GM12878 (cell line): ENCODE results near the gene DCTPP1. TPM values are rescaled to one million over a fixed set of nuclear protein-coding genes. Genes with fewer than 3 reads are reported as not detected.

Experiments
- ATAC-seq: fragments of 200-7000 bp; cut with Tn5 transposase; 3 replicates; pipeline ENCODE4 v1.9.1; 2020; ENCODE audit warnings: mild to moderate bottlenecking, moderate library complexity
- BruUV-seq: library from RNA; stranded (reverse); fragments of 400-500 nt; replicated peaks from 2 replicates; lab custom pipeline; 2021; lab: Mats Ljungman, UMichigan
- CTCF ChIA-PET: fragments of 300-600 bp; sonication (Branson Sonifier 250); formaldehyde crosslinking; extraction: SDS; loops from one replicate; lab custom pipeline; 2021; ENCODE audit warnings: inconsistent platforms; lab: Yijun Ruan, JAX
- POLR2A ChIA-PET: fragments of 350-600 bp; formaldehyde crosslinking; extraction: SDS; loops from one replicate; lab custom pipeline; 2021; ENCODE audit warnings: inconsistent platforms; lab: Charles Lee
- RAD21 ChIA-PET: fragments of 300-600 bp; sonication (Branson Sonifier 250); formaldehyde crosslinking; loops from one replicate; lab custom pipeline; 2023; ENCODE audit warnings: antibody characterized with exemption; ENCODE audit not compliant: unreplicated experiment; lab: Charles Lee
- SMC1A ChIA-PET: fragments of 300-600 bp; sonication (Branson Sonifier 250); formaldehyde crosslinking; loops from one replicate; lab custom pipeline; 2023; ENCODE audit not compliant: unreplicated experiment, uncharacterized antibody; lab: Charles Lee
- DNase-seq: peaks from one replicate; pipeline ENCODE4 v3.0.0-alpha.2; 2011; ENCODE audit warnings: low read depth, low spot score
- FAIRE-seq: peaks from 3 replicates; lab custom pipeline; 2011; peaks lifted over from hg19 to GRCh38; lab: Jason Lieb, UNC
- H2AFZ ChIP-seq: 2 replicates; pipeline ENCODE4 v1.6.0; 2011; ENCODE audit warnings: low read depth, low read length, control low read depth; ENCODE audit not compliant: control insufficient read depth
- H3K27ac ChIP-seq: 2 replicates; pipeline ENCODE4 v1.5.1; 2011; ENCODE audit warnings: control low read depth; ENCODE audit not compliant: control insufficient read depth, insufficient read depth
- H3K27me3 ChIP-seq, 2 experiments: replicated peaks in 1 of 2; 2 replicates each; pipeline versions ENCODE4 v1.6.0 to v1.6.1; 2011; ENCODE audit warnings: low read length in 1 of 2; ENCODE audit not compliant: control insufficient read depth in 2 of 2, insufficient read depth in 2 of 2
- H3K36me3 ChIP-seq, 2 experiments: 2 replicates each; pipeline ENCODE4 v1.5.1; 2011; ENCODE audit warnings: low read length in 1 of 2; ENCODE audit not compliant: control insufficient read depth in 2 of 2, insufficient read depth in 2 of 2
- H3K4me1 ChIP-seq: 2 replicates; pipeline ENCODE4 v1.6.1; 2011; ENCODE audit warnings: mild to moderate bottlenecking, low read length, moderate library complexity, mixed read lengths; ENCODE audit not compliant: control insufficient read depth, insufficient read depth
- H3K4me2 ChIP-seq: 2 replicates; pipeline ENCODE4 v1.6.0; 2011; ENCODE audit warnings: control low read depth; ENCODE audit not compliant: control insufficient read depth, insufficient read depth
- H3K4me3 ChIP-seq: fragments of 200-600 bp; sonication (generic); 2 replicates; pipeline ENCODE4 v1.5.1; 2016
- H3K79me2 ChIP-seq: 2 replicates; pipeline ENCODE4 v1.6.0; 2011; ENCODE audit warnings: low read length; ENCODE audit not compliant: control insufficient read depth, insufficient read depth
- H3K9ac ChIP-seq: 2 replicates; pipeline ENCODE4 v1.8.0; 2011; ENCODE audit warnings: low read length, control low read depth, mixed read lengths; ENCODE audit not compliant: control insufficient read depth, insufficient read depth
- H3K9me3 ChIP-seq: replicated peaks from 3 replicates; pipeline ENCODE4 v1.5.1; 2011; ENCODE audit warnings: mild to moderate bottlenecking, low read length; ENCODE audit not compliant: control insufficient read depth, insufficient read depth
- H4K20me1 ChIP-seq: 2 replicates; pipeline ENCODE4 v1.6.0; 2011; ENCODE audit not compliant: control insufficient read depth, insufficient read depth
- ASH2L ChIP-seq: fragments of 300-600, 200-600 bp; sonication (generic); IDR thresholded peaks from 2 replicates; pipeline ENCODE4 v1.6.1; 2017; ENCODE audit warnings: low read depth, mild to moderate bottlenecking, borderline replicate concordance
- JUNB ChIP-seq: IDR thresholded peaks from 2 replicates; pipeline ENCODE4 v1.6.1; 2016; ENCODE audit warnings: antibody characterized with exemption, mild to moderate bottlenecking
- PKNOX1 ChIP-seq: fragments of 450-650 bp; IDR thresholded peaks from 2 replicates; pipeline ENCODE4 v1.6.1; 2016; ENCODE audit warnings: mild to moderate bottlenecking
- SMARCA5 ChIP-seq: fragments of 450-650 bp; IDR thresholded peaks from 2 replicates; pipeline ENCODE4 v1.6.1; 2017; ENCODE audit warnings: mild to moderate bottlenecking
- ZZZ3 ChIP-seq: IDR thresholded peaks from 2 replicates; pipeline ENCODE4 v1.6.1; 2011; ENCODE audit warnings: low read depth; ENCODE audit not compliant: control insufficient read depth, insufficient read length
- WGBS: methylation state at CpG from one replicate; pipeline ENCODE4 v1.1.6; 2016; ENCODE audit warnings: low lambda C conversion rate; ENCODE audit not compliant: insufficient replicate concordance, insufficient coverage; ENCODE audit errors: missing lambda C conversion rate; 5-methylcytosine and 5-hydroxymethylcytosine counted together
- in situ Hi-C: fragments of 300-500 bp; cut with MboI; formaldehyde crosslinking; loops from 9 replicates; pipeline ENCODE4 v1.14.3; 2018; ENCODE audit warnings: mixed read lengths
- intact Hi-C: fragments of 100-400 bp; cut with micrococcal nuclease; formaldehyde crosslinking; loops from one replicate; pipeline ENCODE4 v1.14.2; 2022; ENCODE audit not compliant: unreplicated experiment
- polyA plus RNA-seq, 11 experiments: library from polyadenylated mRNA; depleted of rRNA in 4 of 11; unstranded in 6 of 11; stranded (reverse) in 5 of 11; fragments of >200 nt; fragmentation: Nextera tagmentation in 4 of 11; fragmentation: Illumina TruSeq in 1 of 11; extraction: Ambion mirVana in 4 of 11; extraction: Trizol in 1 of 11; gene quantifications; 1 replicate in 1 of 11; 2 replicates in 10 of 11; pipeline versions ENCODE4 v1.2.1 to v1.2.3, GENCODE V29; 2011 to 2016; ENCODE audit warnings: inconsistent platforms in 2 of 11, missing spikeins in 2 of 11, low read depth in 1 of 11
- total RNA-seq, 4 experiments: library from RNA; depleted of rRNA in 3 of 4; stranded (reverse); fragments of >200 nt in 3 of 4; fragmentation: Illumina TruSeq in 1 of 4; extraction: Trizol in 1 of 4; gene quantifications; 2 replicates each; pipeline versions ENCODE4 v1.2.1 to v1.2.3, GENCODE V29; 2013 to 2021

Gene DCTPP1
- total and polyA plus RNA-seq, 10 of the 15 experiments (the other 5 are each of a cell fraction or from before 2014, with no cell fraction given) = 72.1 to 266 (median 157) TPM

DNA sequence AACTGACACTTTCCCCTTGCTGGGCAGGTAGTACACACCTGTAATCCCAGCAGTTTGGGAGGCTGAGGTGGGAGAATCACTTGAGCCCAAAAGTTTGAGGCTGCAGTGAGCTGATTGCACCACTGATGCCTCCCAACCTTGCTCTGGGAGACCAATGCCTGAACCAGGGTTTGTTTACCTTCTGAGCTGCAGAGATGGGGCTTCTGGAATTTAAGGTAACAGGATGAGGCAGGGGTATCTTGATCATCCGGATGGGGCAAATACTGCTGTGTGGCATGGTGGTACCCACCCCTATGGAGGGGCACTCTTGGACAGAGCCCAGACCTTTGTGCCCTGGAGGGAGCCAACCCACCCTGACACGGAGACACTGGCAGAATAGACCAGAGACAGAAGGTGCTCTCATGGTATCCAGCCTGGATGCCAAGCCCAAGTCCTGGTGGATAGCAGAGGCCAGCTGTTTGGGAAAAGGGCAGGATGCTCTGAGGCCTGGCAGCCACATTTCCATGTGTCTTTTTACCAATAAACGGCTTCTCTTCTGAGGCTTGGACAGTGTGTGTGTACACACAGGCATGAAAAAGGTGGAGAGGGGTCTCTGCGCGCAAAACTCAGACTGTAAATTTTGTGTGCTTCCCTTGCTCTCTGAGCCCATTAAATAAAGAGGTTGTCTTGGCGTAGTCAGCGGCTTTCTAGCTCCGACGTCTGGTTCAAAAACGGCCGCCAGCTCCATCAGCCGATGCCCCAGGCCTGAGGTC, 30.2 kb downstream of the DCTPP1 start:
- peak overlapping the region; percentile 78; the same call in 1 of the 2 replicates for H3K9ac ChIP-seq
- peaks cover 13% of the 10 kb centered on the region for H3K4me1 ChIP-seq
- H3K36me3 ChIP-seq = peaks cover 0 to 2% of the 10 kb centered on the region in 2 experiments; a peak in 3 of 4 replicates
- SMC1A ChIA-PET = interaction anchor here (1.1 to 2.2 kb wide), 4 partner anchors 9 to 29 kb away, joined by 3 to 6 read pairs (median 4); partner anchors contain the start of genes SEPTIN1 and TBC1D10B
- peak overlapping the region; percentile 83 for H2AFZ ChIP-seq
- intact Hi-C loops = no loop called here
- RAD21 ChIA-PET = interaction anchor here (1.3 to 2.4 kb wide), 4 partner anchors 9 to 28 kb away, joined by 4 to 10 read pairs (median 8); partner anchors contain the start of gene SEPTIN1
- in situ Hi-C loops = no loop called here
- TF ChIP-seq SMARCA5 (0 out of 2 replicates have a peak, but pooled peaks have one; percentile 37), ASH2L (no peak), PKNOX1 (no peak), JUNB (no peak), ZZZ3 (no peak)
- H3K27ac ChIP-seq = no peak overlapping the region
- H3K4me2 ChIP-seq = peak overlapping the region; percentile 85
- H3K9me3 ChIP-seq = no peaks in the 10 kb centered on the region
- no peaks in the 10 kb centered on the region; a peak in 1 of 4 replicates for H3K27me3 ChIP-seq
- FAIRE-seq (no peak), DNase-seq (no peak), ATAC-seq (no peak)
- WGBS = 25% methylated on average over 12 of the region's 12 CpGs
- CTCF ChIA-PET = interaction anchor here (1.2 to 1.8 kb wide), 4 partner anchors 9 to 294 kb away, joined by 3 to 6 read pairs (median 3); partner anchors contain the start of gene ZNF771
- BruUV-seq = no TSS peak
- peak overlapping the region; percentile 76 for H3K4me3 ChIP-seq
- no peaks in the 10 kb centered on the region for H4K20me1 ChIP-seq
- H3K79me2 ChIP-seq = peaks cover 5% of the 10 kb centered on the region
- POLR2A ChIA-PET = interaction anchor here (0.6 to 2.1 kb wide), 2 partner anchors 10 to 167 kb away, joined by 3 to 5 read pairs; no protein-coding TSS in a partner anchor
